WTC11 (cell line): ENCODE measurements around the gene MGAT4C. TPM values are rescaled to one million over a fixed set of nuclear protein-coding genes. Genes with fewer than 3 reads are reported as not detected.

Source experiments
- ATAC-seq: fragments of 200-7000 bp; cut with Tn5 transposase; 2 replicates; pipeline ENCODE4 v1.10.0; 2021; ENCODE audit warnings: mild to moderate bottlenecking, moderate library complexity
- CTCF ChIA-PET: fragments of 300-600 bp; sonication (Branson Sonifier 250); formaldehyde crosslinking; loops from one replicate; lab custom pipeline; 2021; ENCODE audit warnings: antibody characterized with exemption; lab: Charles Lee
- POLR2A ChIA-PET: fragments of 350-600 bp; sonication (Branson Sonifier 250); formaldehyde crosslinking; loops from one replicate; lab custom pipeline; 2021; ENCODE audit warnings: antibody characterized with exemption; lab: Charles Lee
- DNase-seq: peaks from one replicate; pipeline ENCODE4 v3.0.0; 2021; ENCODE audit warnings: low spot score
- H3K27ac Mint-ChIP-seq: 2 replicates; pipeline ENCODE4 v1.8.0; 2021; ENCODE audit warnings: mixed read lengths
- H3K27me3 Mint-ChIP-seq: 2 replicates; pipeline ENCODE4 v1.8.0; 2021; ENCODE audit warnings: low read depth, mild to moderate bottlenecking, moderate library complexity, mixed read lengths
- H3K36me3 Mint-ChIP-seq: 2 replicates; pipeline ENCODE4 v1.8.0; 2021; ENCODE audit warnings: mixed read lengths
- H3K4me1 Mint-ChIP-seq: 2 replicates; pipeline ENCODE4 v1.8.0; 2022; ENCODE audit warnings: mixed read lengths
- H3K4me3 Mint-ChIP-seq: 2 replicates; pipeline ENCODE4 v1.8.0; 2021; ENCODE audit warnings: mild to moderate bottlenecking, moderate library complexity, mixed read lengths
- H3K9me3 Mint-ChIP-seq: 2 replicates; pipeline ENCODE4 v1.8.0; 2021; ENCODE audit warnings: mixed read lengths
- CREM ChIP-seq: sonication (generic); formaldehyde crosslinking; IDR thresholded peaks from 2 replicates; pipeline ENCODE4 v1.8.1; 2022; ENCODE audit warnings: mild to moderate bottlenecking, missing genetic modification reagents, moderate library complexity
- ELF4 ChIP-seq: sonication (generic); formaldehyde crosslinking; IDR thresholded peaks from 2 replicates; pipeline ENCODE4 v1.8.1; 2022; ENCODE audit warnings: low read depth, mild to moderate bottlenecking, moderate library complexity, missing genetic modification reagents
- EMX1 ChIP-seq: fragments of 250-450 bp; sonication (Bioruptor Pico); IDR thresholded peaks from 2 replicates; pipeline ENCODE4 v1.8.0; 2021; ENCODE audit warnings: mild to moderate bottlenecking
- ESRRA ChIP-seq: sonication (generic); formaldehyde crosslinking; IDR thresholded peaks from 2 replicates; pipeline ENCODE4 v1.8.1; 2022; ENCODE audit warnings: mild to moderate bottlenecking, missing genetic modification reagents, borderline replicate concordance
- ETV6 ChIP-seq: sonication (generic); formaldehyde crosslinking; IDR thresholded peaks from 2 replicates; pipeline ENCODE4 v1.8.1; 2022; ENCODE audit warnings: mild to moderate bottlenecking, missing genetic modification reagents
- IRF2 ChIP-seq: sonication (generic); formaldehyde crosslinking; IDR thresholded peaks from 2 replicates; pipeline ENCODE4 v1.8.0; 2022; ENCODE audit warnings: low read depth, missing genetic modification reagents, borderline replicate concordance
- MLX ChIP-seq: sonication (generic); formaldehyde crosslinking; IDR thresholded peaks from 2 replicates; pipeline ENCODE4 v1.8.1; 2023; ENCODE audit warnings: mild to moderate bottlenecking, missing genetic modification reagents, moderate library complexity
- MXD4 ChIP-seq: fragments of 250-450 bp; sonication (Bioruptor Pico); IDR thresholded peaks from 2 replicates; pipeline ENCODE4 v1.8.0; 2021; ENCODE audit warnings: mild to moderate bottlenecking, moderate library complexity, borderline replicate concordance
- NFATC4 ChIP-seq: fragments of 250-450 bp; sonication (Bioruptor Pico); IDR thresholded peaks from 2 replicates; pipeline ENCODE4 v1.9.0; 2021; ENCODE audit warnings: mild to moderate bottlenecking
- NFE2L1 ChIP-seq: sonication (generic); formaldehyde crosslinking; IDR thresholded peaks from 2 replicates; pipeline ENCODE4 v1.8.1; 2023; ENCODE audit warnings: missing genetic modification reagents
- RELA ChIP-seq: sonication (generic); formaldehyde crosslinking; IDR thresholded peaks from 2 replicates; pipeline ENCODE4 v1.8.1; 2022; ENCODE audit warnings: missing genetic modification reagents, mild to moderate bottlenecking, borderline replicate concordance
- TEAD4 ChIP-seq: sonication (generic); formaldehyde crosslinking; IDR thresholded peaks from 2 replicates; pipeline ENCODE4 v1.8.0; 2022; ENCODE audit warnings: mild to moderate bottlenecking, missing genetic modification reagents
- TP53 ChIP-seq: sonication (generic); formaldehyde crosslinking; IDR thresholded peaks from 2 replicates; pipeline ENCODE4 v1.8.1; 2023; ENCODE audit warnings: mild to moderate bottlenecking, missing genetic modification reagents
- ZMAT4 ChIP-seq: fragments of 250-450 bp; sonication (Bioruptor Pico); IDR thresholded peaks from 2 replicates; pipeline ENCODE4 v1.9.0; 2021; ENCODE audit warnings: mild to moderate bottlenecking
- ZNF121 ChIP-seq: sonication (generic); formaldehyde crosslinking; IDR thresholded peaks from 2 replicates; pipeline ENCODE4 v1.8.0; 2023; ENCODE audit warnings: missing genetic modification reagents
- ZNF219 ChIP-seq: sonication (generic); formaldehyde crosslinking; IDR thresholded peaks from 2 replicates; pipeline ENCODE4 v1.8.0; 2023; ENCODE audit warnings: missing genetic modification reagents, mild to moderate bottlenecking, borderline replicate concordance
- ZNF317 ChIP-seq: sonication (generic); formaldehyde crosslinking; IDR thresholded peaks from 2 replicates; pipeline ENCODE4 v1.8.1; 2023; ENCODE audit warnings: low read depth, mild to moderate bottlenecking, moderate library complexity, missing genetic modification reagents, borderline replicate concordance
- ZNF416 ChIP-seq: fragments of 250-450 bp; sonication (Bioruptor Pico); IDR thresholded peaks from 2 replicates; pipeline ENCODE4 v1.9.0; 2021; ENCODE audit warnings: mild to moderate bottlenecking, inconsistent platforms
- ZNF512 ChIP-seq: sonication (generic); formaldehyde crosslinking; IDR thresholded peaks from 2 replicates; pipeline ENCODE4 v1.8.1; 2022; ENCODE audit warnings: missing genetic modification reagents, borderline replicate concordance
- total RNA-seq: library from RNA; stranded (reverse); gene quantifications from 3 replicates; pipeline ENCODE4 v1.2.3, GENCODE V29; 2021
- TF ChIP-seq, protein P1 (sequence below): sonication (generic); formaldehyde crosslinking; IDR thresholded peaks from 2 replicates; pipeline ENCODE4 v1.8.0; 2022; ENCODE audit warnings: mild to moderate bottlenecking, missing genetic modification reagents
- TF ChIP-seq, protein P2 (sequence below): fragments of 250-450 bp; sonication (Bioruptor Pico); IDR thresholded peaks from 2 replicates; pipeline ENCODE4 v1.9.0; 2021; ENCODE audit warnings: moderate library complexity, mild to moderate bottlenecking, inconsistent platforms, borderline replicate concordance
- TF ChIP-seq, protein P3 (sequence below): fragments of 250-450 bp; sonication (Bioruptor Pico); IDR thresholded peaks from 2 replicates; pipeline ENCODE4 v1.9.0; 2021; ENCODE audit warnings: mild to moderate bottlenecking
- TF ChIP-seq, protein P4 (sequence below): sonication (generic); formaldehyde crosslinking; IDR thresholded peaks from 2 replicates; pipeline ENCODE4 v1.8.1; 2023; ENCODE audit warnings: mild to moderate bottlenecking, missing genetic modification reagents, moderate library complexity
- TF ChIP-seq, protein P5 (sequence below): sonication (generic); formaldehyde crosslinking; conservative IDR thresholded peaks from 2 replicates; pipeline ENCODE4 v1.8.1; 2022; ENCODE audit warnings: mild to moderate bottlenecking, missing genetic modification reagents

MGAT4C gene
- total RNA-seq, 1 experiment from 2014 or later, result 4.8 TPM

DNA sequence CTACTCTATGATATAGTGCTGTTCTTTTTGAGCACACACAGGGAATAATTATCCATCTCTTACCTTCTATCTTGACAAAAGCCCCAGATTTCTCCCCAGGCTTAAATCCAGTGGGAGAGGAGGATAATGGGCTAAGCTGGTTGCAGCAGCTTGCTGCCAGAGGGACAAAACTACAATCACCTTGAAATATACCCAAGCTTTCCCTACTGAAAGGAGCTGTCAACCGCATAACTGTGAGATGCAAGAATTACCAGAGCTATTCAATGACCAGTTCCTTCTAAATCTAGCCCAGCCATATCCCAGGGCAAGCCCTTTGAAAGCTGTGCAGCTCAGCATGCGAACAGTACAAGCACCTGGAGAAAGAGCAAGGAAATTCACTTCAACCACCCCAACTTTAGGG, 943 bp upstream of the MGAT4C start:
- peak; percentile 38 for ATAC-seq
- H3K36me3 Mint-ChIP-seq, result no peaks in the 10 kb centered on the region
- H3K27ac Mint-ChIP-seq, result no peak overlapping the region; the same call in 1 of the 2 replicates
- H3K4me3 Mint-ChIP-seq, result no peak overlapping the region
- ChIA-PET POLR2A (no interaction called here), CTCF (interaction anchor here (1.1 kb wide), 1 partner anchor 658 kb away, joined by 6 read pairs; no protein-coding TSS in a partner anchor)
- TF ChIP-seq, protein P1, sequence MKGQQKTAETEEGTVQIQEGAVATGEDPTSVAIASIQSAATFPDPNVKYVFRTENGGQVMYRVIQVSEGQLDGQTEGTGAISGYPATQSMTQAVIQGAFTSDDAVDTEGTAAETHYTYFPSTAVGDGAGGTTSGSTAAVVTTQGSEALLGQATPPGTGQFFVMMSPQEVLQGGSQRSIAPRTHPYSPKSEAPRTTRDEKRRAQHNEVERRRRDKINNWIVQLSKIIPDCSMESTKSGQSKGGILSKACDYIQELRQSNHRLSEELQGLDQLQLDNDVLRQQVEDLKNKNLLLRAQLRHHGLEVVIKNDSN (CRISPR knock-in tag), result no peak
- TF ChIP-seq, protein P2, sequence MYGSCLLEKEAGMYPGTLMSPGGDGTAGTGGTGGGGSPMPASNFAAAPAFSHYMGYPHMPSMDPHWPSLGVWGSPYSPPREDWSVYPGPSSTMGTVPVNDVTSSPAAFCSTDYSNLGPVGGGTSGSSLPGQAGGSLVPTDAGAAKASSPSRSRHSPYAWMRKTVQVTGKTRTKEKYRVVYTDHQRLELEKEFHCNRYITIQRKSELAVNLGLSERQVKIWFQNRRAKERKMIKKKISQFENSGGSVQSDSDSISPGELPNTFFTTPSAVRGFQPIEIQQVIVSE, result no peak
- no peak for TF ChIP-seq ZMAT4 (CRISPR knock-in tag)
- H3K9me3 Mint-ChIP-seq, result no peaks in the 10 kb centered on the region
- H3K27me3 Mint-ChIP-seq, result no peaks in the 10 kb centered on the region
- peaks cover 25% of the 10 kb centered on the region for H3K4me1 Mint-ChIP-seq
- DNase-seq, result no peak

DNA sequence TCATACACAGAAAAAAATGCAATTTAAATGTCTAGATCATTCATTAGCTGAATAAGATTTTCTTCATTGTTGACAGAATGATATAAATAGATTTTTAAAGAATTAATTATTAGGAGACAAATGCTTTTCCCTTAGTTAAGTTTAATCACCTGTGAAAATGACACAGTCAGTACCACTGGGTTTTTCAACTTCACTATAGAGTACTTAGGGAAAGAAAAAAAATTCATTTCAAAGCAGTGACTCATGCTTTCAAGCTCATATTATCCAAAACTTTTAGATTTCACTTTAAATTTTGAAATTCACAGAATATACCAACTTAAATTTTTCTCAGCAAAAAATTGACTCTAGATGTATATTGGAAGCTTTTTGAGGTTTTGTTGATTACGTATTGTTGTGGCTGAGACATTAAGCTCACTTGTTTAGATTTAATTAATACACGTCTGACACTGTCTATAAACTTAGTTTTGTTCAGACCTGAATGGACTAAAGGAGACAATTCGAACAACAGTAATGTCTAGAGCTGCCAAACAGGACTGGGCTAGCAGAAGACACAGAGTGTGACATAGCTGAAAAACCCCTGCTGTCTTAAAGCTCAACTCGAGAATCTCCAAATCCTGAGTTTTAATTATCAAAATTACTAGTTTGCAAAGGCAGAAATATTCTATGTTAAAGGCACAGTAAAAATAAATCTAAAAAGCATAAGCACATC, 1.6 kb downstream of the MGAT4C start:
- H3K27me3 Mint-ChIP-seq, result no peaks in the 10 kb centered on the region
- DNase-seq (no peak), ATAC-seq (no peak)

GRCh38 chr12:86249851-86250250, 6.3 kb downstream of the MGAT4C start:
- DNase-seq (no peak), ATAC-seq (peak; percentile 36; the same call in 1 of the 2 replicates)
- TF ChIP-seq ZNF416 (CRISPR knock-in tag), result no peak
- no peak for TF ChIP-seq MXD4 (CRISPR knock-in tag)
- TF ChIP-seq ZNF121, result no peak
- no peak for TF ChIP-seq ELF4 (CRISPR knock-in tag)
- TF ChIP-seq, protein P1 (CRISPR knock-in tag), result no peak
- TF ChIP-seq ESRRA (CRISPR knock-in tag), result no peak
- TF ChIP-seq RELA (CRISPR knock-in tag), result no peak
- TF ChIP-seq, protein P3, sequence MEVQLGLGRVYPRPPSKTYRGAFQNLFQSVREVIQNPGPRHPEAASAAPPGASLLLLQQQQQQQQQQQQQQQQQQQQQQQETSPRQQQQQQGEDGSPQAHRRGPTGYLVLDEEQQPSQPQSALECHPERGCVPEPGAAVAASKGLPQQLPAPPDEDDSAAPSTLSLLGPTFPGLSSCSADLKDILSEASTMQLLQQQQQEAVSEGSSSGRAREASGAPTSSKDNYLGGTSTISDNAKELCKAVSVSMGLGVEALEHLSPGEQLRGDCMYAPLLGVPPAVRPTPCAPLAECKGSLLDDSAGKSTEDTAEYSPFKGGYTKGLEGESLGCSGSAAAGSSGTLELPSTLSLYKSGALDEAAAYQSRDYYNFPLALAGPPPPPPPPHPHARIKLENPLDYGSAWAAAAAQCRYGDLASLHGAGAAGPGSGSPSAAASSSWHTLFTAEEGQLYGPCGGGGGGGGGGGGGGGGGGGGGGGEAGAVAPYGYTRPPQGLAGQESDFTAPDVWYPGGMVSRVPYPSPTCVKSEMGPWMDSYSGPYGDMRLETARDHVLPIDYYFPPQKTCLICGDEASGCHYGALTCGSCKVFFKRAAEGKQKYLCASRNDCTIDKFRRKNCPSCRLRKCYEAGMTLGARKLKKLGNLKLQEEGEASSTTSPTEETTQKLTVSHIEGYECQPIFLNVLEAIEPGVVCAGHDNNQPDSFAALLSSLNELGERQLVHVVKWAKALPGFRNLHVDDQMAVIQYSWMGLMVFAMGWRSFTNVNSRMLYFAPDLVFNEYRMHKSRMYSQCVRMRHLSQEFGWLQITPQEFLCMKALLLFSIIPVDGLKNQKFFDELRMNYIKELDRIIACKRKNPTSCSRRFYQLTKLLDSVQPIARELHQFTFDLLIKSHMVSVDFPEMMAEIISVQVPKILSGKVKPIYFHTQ (CRISPR knock-in tag), result no peak
- TF ChIP-seq IRF2 (CRISPR knock-in tag), result no peak
- no peak for TF ChIP-seq ZNF219 (CRISPR knock-in tag)
- TF ChIP-seq NFE2L1, result no peak
- no peak for TF ChIP-seq MLX (CRISPR knock-in tag)
- no peak for TF ChIP-seq ZNF512 (CRISPR knock-in tag)
- TF ChIP-seq, protein P4, sequence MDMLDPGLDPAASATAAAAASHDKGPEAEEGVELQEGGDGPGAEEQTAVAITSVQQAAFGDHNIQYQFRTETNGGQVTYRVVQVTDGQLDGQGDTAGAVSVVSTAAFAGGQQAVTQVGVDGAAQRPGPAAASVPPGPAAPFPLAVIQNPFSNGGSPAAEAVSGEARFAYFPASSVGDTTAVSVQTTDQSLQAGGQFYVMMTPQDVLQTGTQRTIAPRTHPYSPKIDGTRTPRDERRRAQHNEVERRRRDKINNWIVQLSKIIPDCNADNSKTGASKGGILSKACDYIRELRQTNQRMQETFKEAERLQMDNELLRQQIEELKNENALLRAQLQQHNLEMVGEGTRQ, result no peak
- TF ChIP-seq CREM (CRISPR knock-in tag), result no peak
- TF ChIP-seq, protein P5, sequence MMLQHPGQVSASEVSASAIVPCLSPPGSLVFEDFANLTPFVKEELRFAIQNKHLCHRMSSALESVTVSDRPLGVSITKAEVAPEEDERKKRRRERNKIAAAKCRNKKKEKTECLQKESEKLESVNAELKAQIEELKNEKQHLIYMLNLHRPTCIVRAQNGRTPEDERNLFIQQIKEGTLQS (CRISPR knock-in tag), result no peak
- no peak overlapping the region for H3K4me3 Mint-ChIP-seq
- H3K4me1 Mint-ChIP-seq, result peaks cover 6% of the 10 kb centered on the region; the same call in 1 of the 2 replicates
- ChIA-PET CTCF (no interaction called here), POLR2A (no interaction called here)
- H3K36me3 Mint-ChIP-seq, result no peaks in the 10 kb centered on the region
- no peaks in the 10 kb centered on the region for H3K27me3 Mint-ChIP-seq
- no peaks in the 10 kb centered on the region for H3K9me3 Mint-ChIP-seq
- no peak overlapping the region for H3K27ac Mint-ChIP-seq

More for the DNA sequence above, 1.6 kb downstream of the MGAT4C start:
- no peak overlapping the region for H3K27ac Mint-ChIP-seq
- no peak overlapping the region for H3K4me3 Mint-ChIP-seq
- TF ChIP-seq EMX1, result no peak
- no peak for TF ChIP-seq TEAD4 (CRISPR knock-in tag)
- no peak for TF ChIP-seq ETV6
- no peak for TF ChIP-seq TP53 (CRISPR knock-in tag)
- TF ChIP-seq NFATC4 (CRISPR knock-in tag), result no peak
- TF ChIP-seq ZNF317 (CRISPR knock-in tag), result no peak
- H3K9me3 Mint-ChIP-seq, result no peaks in the 10 kb centered on the region
- CTCF ChIA-PET, result no interaction called here
- H3K36me3 Mint-ChIP-seq, result no peaks in the 10 kb centered on the region
- POLR2A ChIA-PET, result no interaction called here
- peaks cover 17% of the 10 kb centered on the region for H3K4me1 Mint-ChIP-seq
